ENCODE data around the gene DUOX1. TPM values are rescaled to one million over a fixed set of nuclear protein-coding genes. Genes with fewer than 3 reads are reported as not detected.
A peak's percentile ranks its signal among the peaks of the same experiment; 100 is the strongest.

DUOX1 gene
- total and polyA plus RNA-seq, 9 of the 15 experiments (the other 6 are each of a cell fraction or from before 2014, with no cell fraction given), result 0.01 to 0.22 (median 0.01) TPM; not detected in 6

DNA sequence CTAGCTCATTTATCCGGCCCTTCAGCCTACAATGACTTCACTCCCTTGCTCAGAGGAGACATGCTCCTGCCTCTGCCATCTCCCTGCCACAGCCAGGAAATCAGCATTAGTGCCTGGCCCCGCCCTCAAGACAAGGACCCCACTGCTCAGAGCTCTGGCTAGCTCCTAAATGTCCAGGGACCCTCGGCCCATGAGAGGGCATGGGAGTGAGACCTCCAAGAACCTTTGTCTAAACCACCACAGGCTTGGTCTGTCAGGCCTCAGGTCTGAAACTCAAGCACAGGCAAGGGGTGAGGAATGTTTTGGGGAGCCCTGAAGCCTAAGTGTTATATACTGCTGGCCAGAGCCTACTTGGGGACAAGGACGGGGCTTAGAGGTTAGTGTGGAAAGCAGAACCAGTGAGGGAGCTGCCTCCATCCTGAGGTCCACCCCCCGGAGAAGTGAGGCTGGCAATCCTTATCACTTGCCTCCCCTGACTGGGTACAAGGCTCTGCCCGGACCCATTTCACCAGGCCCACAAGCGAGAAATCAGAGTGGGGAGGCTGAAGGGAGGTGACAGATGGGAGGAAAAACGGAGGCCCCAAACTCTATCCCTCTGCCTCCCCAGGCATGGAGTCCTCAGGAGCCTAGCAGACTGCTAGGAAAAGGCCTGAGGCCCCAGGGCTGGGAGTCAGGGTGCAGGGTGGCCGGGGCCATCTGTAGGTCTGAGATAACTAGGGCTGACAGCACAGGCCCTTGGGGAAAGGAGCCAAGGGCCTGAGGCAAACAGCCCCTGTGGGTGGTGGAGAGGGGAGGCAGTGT is 39.2 kb downstream of the DUOX1 start (continued):
- TF ChIP-seq, protein P1, sequence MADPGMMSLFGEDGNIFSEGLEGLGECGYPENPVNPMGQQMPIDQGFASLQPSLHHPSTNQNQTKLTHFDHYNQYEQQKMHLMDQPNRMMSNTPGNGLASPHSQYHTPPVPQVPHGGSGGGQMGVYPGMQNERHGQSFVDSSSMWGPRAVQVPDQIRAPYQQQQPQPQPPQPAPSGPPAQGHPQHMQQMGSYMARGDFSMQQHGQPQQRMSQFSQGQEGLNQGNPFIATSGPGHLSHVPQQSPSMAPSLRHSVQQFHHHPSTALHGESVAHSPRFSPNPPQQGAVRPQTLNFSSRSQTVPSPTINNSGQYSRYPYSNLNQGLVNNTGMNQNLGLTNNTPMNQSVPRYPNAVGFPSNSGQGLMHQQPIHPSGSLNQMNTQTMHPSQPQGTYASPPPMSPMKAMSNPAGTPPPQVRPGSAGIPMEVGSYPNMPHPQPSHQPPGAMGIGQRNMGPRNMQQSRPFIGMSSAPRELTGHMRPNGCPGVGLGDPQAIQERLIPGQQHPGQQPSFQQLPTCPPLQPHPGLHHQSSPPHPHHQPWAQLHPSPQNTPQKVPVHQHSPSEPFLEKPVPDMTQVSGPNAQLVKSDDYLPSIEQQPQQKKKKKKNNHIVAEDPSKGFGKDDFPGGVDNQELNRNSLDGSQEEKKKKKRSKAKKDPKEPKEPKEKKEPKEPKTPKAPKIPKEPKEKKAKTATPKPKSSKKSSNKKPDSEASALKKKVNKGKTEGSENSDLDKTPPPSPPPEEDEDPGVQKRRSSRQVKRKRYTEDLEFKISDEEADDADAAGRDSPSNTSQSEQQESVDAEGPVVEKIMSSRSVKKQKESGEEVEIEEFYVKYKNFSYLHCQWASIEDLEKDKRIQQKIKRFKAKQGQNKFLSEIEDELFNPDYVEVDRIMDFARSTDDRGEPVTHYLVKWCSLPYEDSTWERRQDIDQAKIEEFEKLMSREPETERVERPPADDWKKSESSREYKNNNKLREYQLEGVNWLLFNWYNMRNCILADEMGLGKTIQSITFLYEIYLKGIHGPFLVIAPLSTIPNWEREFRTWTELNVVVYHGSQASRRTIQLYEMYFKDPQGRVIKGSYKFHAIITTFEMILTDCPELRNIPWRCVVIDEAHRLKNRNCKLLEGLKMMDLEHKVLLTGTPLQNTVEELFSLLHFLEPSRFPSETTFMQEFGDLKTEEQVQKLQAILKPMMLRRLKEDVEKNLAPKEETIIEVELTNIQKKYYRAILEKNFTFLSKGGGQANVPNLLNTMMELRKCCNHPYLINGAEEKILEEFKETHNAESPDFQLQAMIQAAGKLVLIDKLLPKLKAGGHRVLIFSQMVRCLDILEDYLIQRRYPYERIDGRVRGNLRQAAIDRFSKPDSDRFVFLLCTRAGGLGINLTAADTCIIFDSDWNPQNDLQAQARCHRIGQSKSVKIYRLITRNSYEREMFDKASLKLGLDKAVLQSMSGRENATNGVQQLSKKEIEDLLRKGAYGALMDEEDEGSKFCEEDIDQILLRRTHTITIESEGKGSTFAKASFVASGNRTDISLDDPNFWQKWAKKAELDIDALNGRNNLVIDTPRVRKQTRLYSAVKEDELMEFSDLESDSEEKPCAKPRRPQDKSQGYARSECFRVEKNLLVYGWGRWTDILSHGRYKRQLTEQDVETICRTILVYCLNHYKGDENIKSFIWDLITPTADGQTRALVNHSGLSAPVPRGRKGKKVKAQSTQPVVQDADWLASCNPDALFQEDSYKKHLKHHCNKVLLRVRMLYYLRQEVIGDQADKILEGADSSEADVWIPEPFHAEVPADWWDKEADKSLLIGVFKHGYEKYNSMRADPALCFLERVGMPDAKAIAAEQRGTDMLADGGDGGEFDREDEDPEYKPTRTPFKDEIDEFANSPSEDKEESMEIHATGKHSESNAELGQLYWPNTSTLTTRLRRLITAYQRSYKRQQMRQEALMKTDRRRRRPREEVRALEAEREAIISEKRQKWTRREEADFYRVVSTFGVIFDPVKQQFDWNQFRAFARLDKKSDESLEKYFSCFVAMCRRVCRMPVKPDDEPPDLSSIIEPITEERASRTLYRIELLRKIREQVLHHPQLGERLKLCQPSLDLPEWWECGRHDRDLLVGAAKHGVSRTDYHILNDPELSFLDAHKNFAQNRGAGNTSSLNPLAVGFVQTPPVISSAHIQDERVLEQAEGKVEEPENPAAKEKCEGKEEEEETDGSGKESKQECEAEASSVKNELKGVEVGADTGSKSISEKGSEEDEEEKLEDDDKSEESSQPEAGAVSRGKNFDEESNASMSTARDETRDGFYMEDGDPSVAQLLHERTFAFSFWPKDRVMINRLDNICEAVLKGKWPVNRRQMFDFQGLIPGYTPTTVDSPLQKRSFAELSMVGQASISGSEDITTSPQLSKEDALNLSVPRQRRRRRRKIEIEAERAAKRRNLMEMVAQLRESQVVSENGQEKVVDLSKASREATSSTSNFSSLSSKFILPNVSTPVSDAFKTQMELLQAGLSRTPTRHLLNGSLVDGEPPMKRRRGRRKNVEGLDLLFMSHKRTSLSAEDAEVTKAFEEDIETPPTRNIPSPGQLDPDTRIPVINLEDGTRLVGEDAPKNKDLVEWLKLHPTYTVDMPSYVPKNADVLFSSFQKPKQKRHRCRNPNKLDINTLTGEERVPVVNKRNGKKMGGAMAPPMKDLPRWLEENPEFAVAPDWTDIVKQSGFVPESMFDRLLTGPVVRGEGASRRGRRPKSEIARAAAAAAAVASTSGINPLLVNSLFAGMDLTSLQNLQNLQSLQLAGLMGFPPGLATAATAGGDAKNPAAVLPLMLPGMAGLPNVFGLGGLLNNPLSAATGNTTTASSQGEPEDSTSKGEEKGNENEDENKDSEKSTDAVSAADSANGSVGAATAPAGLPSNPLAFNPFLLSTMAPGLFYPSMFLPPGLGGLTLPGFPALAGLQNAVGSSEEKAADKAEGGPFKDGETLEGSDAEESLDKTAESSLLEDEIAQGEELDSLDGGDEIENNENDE (IDR thresholded peaks at IDR 0.05; ENCODE audit: low read depth, low read length), result no peak
- TF ChIP-seq ZFX (CRISPR knock-in tag; IDR thresholded peaks at IDR 0.05) (peak; percentile 58), HDAC1 (IDR thresholded peaks at IDR 0.05) (no peak), MIER1 (IDR thresholded peaks at IDR 0.05; ENCODE audit: low read depth) (0 out of 2 replicates have a peak, but pooled peaks have one; percentile 52), TEAD4 (IDR thresholded peaks at IDR 0.05; ENCODE audit: low read length) (peak; percentile 42; the same call in 1 of the 2 replicates), TEAD4 (CRISPR knock-in tag; IDR thresholded peaks at IDR 0.05; ENCODE audit: borderline replicate concordance) (no peak), STAT5A (IDR thresholded peaks at IDR 0.05; ENCODE audit: borderline replicate concordance, low read length) (peak; percentile 30; the same call in 1 of the 2 replicates), EP300 (IDR thresholded peaks at IDR 0.05; ENCODE audit: low read length) (peak; percentile 40; the same call in 1 of the 2 replicates)
- TF ChIP-seq, protein P2, sequence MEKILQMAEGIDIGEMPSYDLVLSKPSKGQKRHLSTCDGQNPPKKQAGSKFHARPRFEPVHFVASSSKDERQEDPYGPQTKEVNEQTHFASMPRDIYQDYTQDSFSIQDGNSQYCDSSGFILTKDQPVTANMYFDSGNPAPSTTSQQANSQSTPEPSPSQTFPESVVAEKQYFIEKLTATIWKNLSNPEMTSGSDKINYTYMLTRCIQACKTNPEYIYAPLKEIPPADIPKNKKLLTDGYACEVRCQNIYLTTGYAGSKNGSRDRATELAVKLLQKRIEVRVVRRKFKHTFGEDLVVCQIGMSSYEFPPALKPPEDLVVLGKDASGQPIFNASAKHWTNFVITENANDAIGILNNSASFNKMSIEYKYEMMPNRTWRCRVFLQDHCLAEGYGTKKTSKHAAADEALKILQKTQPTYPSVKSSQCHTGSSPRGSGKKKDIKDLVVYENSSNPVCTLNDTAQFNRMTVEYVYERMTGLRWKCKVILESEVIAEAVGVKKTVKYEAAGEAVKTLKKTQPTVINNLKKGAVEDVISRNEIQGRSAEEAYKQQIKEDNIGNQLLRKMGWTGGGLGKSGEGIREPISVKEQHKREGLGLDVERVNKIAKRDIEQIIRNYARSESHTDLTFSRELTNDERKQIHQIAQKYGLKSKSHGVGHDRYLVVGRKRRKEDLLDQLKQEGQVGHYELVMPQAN (IDR thresholded peaks at IDR 0.05; ENCODE audit: borderline replicate concordance), result no peak
